GM18951 (cell line): Measurements from ENCODE around the gene TMEM212.
"Not testable (repeated sequence)": the region's sequence is repeated elsewhere in the genome, so short reads cannot be mapped to it uniquely, and the experiment has no call there.

Source experiments
- POLR2A ChIP-seq: IDR thresholded peaks from 4 replicates; pipeline ENCODE4 v1.6.1; 2011; ENCODE audit warnings: mild to moderate bottlenecking; ENCODE audit not compliant: insufficient read length, insufficient read depth; ENCODE audit errors: extremely low read depth
- in situ Hi-C: fragments of 300-500 bp; cut with MboI; formaldehyde crosslinking; loops from one replicate; pipeline ENCODE4 v1.12.0; 2022; ENCODE audit warnings: low sequenced_read_pairs, mixed read lengths, inconsistent platforms; ENCODE audit not compliant: unreplicated experiment

The TMEM212 gene

DNA sequence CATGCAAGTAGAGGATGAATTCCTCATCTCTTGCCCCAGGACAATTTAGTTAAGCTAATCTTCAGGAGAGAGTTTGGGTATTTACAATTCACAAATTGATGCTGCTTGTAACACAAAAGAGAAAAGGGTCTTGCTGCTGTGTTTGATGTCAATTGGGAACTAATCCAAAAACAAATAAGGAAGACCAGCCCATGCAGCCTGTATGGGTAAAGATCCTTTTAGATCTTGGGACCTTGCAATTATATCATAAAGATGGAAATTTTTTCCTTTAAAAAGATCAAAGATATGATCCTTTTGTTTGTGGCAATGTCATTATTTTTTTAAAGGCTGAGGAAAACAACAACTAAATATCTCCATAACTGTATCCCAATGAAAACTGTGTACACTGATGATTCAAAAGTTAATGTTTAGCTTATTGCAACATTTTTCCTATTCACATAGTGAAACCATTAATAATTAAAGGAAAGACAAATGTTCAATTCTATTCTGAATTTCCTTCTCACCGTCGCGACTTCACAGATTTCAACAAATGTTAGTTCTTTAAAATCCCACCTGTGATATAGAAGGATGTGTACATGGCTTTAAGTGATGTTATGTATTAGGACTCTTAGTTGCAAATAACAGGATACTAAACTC, 40.2 kb downstream of the TMEM212 start:
- in situ Hi-C loops: no loop called here
- no peak for TF ChIP-seq POLR2A

DNA sequence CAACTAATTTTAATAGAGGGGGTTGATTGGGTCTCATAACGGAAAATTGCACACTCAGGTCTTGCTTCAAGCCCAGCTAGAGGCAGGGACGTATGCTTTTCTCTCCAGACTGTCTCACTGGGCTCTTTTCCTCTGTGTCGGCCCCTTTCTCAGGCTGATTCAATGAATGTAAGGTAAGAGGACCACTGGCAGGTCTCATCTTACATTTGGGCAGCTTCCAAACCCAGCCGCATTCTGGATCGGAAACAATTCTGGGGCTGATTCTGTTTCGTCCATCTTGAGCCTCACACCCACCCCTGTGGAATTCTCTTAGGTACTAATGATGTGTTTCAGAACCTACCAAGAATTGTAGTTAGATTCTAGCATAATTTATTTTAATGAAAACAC, 40.7 kb downstream of the TMEM212 start:
- in situ Hi-C loops: no loop called here
- TF ChIP-seq POLR2A: no peak

DNA sequence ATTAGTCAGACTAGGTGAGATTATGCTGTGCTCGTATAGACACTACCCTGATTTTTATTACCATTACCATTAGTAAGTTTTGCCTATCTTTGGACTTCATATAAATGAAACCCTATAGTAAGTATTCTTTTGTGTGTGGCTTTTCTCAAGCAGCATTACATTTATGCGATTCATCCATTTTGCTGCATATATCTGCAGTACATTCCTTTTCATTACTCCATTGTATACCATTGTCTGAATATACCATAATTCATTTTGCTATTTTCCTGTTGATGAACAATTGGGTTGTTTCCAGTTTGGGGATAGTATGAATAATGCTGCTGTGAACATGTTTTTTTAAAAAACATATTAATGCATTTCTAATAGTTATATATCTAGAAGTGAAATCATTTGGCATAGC, 45.3 kb downstream of the TMEM212 start:
- in situ Hi-C loops: no loop called here
- TF ChIP-seq POLR2A: no peak

DNA sequence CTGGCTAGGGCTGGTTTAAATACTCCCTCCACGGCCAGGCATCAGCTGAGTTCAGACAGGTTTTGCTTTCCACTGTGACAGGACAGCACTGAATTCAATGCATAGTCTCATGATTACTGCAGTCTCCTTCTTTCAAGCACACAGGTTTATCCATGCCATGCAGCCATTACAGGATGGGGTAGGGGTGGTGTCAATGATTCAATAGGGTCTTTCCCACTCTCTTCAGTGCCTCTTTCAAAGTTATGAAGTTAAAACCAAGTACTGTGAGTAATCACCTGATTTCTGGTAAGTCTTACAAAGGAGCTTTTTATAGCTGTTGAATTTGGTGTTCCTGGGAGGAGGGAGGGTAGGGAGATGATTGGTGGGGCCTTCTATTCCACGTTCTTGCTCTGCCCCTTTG, 47.2 kb downstream of the TMEM212 start:
- no peak for TF ChIP-seq POLR2A
- in situ Hi-C loops: no loop called here

DNA sequence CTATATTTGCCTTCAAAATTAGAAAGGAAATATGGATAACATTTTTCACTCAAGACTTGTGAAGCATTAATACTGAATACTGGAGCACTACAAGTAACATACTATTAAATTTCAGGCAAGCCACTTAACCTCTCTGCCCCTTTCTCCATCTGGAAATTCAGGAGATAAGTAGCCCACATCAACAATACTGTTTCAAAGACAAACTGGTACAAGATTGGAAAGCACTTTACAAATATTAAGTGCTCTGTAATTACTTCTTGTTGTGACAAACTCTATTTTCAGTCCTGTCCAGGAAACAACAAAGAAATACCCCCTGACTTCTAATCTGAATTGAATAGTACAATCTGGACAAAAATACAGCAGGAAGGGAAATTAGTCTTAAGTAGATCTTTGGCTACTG, 49.3 kb downstream of the TMEM212 start:
- in situ Hi-C loops: no loop called here
- TF ChIP-seq POLR2A: no peak

DNA sequence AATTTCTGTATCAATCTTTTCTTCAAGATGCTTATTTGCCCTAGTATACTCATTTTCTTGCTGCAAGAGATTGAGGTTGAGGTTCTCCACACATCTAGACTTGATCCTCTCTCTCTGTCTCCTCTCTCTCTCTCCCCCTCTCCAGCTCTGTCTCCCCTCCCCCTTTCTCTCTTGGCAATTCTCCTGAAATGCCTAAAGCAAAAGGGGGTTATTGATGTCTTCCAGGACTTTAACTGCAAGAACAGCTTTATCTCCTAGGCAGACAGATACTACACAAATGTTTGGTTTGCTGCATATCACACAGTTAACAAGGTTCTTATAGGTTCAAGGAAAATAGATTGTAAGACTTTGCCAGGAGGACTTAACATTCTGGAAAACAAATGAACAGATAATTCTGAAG, 52.1 kb downstream of the TMEM212 start:
- in situ Hi-C loops: no loop called here
- TF ChIP-seq POLR2A: no peak

DNA sequence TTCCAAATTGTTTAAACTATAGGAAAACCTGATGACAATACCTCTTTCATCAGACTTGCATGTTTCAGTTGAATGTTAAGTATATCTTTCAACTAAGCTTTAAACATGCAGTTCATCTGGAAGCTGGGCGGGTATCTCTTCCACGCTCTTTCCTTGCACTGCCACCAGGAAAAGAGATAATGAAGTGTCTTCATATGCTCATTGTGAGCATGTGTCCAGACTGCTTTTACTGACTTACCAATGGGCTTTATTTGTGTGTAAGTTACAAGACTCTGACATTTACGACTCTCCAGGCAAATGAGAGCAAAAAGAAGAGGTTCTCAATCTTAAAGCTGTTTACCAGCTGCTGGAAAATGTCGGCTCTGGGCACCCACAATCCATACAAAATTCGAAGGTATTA, 52.8 kb downstream of the TMEM212 start:
- in situ Hi-C loops: no loop called here
- no peak for TF ChIP-seq POLR2A

DNA sequence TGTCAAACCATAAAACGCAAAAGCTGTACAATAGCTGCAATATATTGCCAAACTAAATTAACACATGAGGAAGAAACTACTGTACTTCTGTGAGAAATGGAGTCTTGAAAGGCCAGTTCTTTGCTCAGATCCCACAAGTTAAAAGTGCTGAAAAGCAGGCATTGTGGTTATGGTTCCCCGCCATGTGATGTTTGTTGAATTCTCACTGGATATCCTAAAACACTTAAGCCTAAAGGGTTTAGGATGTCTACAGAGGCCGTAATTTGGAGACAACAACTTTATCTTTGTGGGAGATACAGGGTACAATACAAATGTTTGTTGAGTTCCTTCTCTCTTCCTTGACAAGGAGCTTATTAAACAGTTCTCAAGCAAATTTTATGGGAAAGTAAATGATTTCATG, 53.2 kb downstream of the TMEM212 start:
- TF ChIP-seq POLR2A: no peak
- in situ Hi-C loops: no loop called here

DNA sequence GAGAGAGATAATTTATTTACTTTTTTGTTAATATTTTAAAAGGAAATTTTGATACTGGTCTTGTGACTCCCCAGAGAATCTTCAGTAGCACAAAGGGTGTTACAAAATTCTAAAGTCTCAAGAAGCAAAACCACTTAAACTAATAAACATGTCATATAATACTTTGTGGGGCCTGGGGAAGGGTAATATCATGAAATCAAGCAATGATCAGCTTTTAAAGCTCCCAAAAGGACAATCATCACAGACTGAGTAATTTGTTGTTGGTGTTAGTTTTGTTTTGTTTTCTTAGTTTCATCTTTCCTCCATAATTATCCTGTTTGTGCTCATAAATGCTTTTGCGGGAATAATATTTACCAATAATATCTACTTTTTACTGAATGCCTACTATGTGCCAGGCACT, 55.0 kb downstream of the TMEM212 start:
- in situ Hi-C loops: no loop called here
- TF ChIP-seq POLR2A: no peak

DNA sequence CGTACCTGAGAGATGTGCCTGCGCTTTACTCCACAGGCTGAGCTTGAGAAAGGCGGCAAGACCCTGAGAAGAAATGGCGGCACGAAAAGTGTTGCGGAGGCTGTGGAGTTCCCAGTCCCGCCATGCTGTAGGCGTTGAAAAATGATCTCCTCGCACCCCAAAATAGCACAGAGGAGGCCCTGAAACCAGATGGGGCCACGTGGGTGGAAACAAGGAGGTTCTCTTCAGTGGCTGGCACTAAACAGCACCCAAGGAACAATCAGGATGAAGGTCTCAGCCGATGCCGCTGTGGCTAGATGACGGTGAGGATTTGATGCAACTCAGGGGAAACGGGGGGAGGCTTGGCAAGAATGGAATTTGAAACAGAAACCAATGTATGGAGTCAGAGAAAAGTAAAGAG, 57.3 kb downstream of the TMEM212 start:
- no peak for TF ChIP-seq POLR2A
- in situ Hi-C loops: no loop called here

DNA sequence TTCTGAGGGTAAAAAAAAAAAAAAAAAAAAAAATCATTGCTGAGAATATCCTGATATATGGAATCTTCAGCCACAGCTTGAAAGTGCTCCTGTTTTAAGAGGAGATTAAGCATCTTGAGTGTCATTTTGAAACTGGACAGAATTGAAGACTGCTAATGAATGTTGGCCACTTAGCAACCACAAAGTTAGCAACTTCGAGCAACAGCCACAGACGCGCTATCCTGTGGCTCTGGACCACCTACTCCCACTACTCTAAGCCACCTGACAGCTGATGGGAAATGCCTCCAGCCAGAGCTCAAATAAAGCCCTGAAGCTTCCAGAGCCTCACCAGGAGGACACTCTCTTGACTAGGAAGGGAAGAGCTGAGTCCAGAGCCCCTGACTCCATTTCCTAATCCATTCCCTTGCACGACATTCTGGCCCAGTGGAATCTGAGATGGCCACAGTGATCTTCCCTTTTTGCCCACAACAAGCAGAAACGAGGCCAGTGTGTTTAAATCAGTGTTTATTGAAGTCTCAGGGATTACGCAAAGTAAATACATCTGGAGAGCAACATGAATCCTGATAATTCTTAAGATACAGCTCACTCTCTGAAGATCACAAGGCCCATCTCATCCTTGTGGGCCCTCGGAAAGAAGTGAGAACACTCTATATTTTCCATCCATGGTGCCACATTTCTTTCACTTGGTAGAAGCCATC, 58.6 kb downstream of the TMEM212 start:
- in situ Hi-C loops: no loop called here
- no peak for TF ChIP-seq POLR2A

DNA sequence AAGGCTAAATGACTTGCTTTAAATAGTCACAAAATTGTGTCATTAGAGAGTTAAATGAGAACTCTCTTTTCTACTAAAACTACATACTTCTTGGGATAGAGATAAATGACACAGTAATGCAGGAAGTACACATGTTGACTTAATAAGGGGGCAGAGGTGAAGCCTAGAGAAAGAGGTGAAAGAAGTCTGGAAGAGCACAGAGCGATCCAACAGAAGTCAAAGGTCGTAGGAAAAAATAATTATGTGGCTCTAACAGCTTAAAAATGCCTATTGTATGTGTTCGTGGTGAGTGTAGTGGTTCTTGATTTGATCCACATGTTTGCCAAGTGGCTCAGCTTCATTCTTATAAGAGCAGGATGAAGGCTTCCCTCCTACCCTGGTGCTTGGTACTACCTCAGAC, 61.7 kb downstream of the TMEM212 start:
- in situ Hi-C loops: no loop called here
- TF ChIP-seq POLR2A: no peak

DNA sequence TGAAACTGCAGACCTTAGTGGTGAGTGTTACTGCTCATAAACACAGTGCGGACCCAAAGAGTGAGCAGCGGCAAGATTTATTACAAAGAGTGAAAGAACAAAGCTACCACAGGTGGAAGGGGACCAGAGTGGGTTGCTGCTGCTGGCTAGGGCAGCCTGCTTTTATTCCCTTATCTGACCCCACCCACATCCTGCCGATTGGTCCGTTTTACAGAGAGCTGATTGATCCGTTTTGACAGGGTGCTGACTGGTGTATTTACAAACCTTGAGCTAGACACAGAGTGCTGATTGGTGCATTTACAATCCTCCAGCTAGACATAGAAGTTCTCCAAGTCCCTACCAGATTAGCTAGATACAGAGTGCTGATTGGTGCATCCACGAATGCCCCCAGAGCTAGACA, 63.4 kb downstream of the TMEM212 start:
- in situ Hi-C loops: not testable (repeated sequence)

DNA sequence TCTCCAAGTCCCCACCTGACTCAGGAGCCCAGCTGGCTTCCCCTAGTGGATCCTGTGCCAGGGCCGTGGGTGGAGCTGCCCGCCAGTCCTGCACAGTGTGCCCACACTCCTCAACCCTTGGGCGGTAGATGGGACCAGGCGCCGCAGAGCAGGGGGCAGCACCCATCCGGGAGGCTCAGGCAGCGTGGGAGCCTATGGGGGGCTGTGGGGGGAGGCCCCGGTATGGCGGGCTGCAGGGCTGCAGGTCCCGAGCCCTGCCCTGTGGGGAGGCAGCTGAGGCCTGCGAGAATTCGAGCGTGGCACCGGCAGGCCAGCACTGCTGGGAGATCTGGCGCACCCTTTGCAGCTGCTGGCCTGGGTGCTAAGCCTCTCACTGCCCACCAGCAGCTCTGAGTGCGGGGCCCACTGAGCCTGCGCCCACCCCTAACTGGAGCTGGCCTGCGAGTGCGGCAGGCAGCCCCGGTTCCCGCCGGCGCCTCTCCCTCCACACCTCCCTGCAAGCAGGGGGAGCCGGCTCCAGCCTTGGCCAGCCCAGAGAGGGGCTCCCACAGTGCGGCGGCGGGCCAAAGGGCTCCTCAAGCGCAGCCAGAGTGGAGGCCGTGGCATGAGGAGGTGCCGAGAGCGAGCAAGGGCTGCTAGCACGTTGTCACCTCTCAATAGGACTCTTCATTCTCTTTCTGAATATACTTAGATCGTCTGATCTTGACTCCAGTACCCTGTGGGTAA, 64.0 kb downstream of the TMEM212 start:
- no peak for TF ChIP-seq POLR2A
- in situ Hi-C loops: no loop called here

DNA sequence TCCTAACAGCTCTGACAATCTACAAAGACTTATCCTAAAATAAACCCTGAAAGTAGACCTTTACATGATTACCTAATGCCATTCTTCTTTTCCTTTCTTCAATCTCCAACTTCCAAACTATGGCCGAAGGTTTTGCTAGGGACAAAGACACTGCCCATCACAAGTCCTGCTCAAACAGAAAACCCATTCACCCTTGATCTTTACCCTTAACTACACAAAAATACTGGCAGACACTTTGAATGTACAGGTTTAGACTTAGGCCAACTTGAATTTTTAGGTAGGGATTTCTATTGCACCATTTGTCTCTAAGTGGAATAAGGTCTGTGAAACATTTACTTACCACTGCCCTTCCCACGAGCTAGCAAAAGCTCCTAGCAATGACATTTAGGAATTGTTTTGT, 64.6 kb downstream of the TMEM212 start:
- in situ Hi-C loops: no loop called here
- no peak for TF ChIP-seq POLR2A

DNA sequence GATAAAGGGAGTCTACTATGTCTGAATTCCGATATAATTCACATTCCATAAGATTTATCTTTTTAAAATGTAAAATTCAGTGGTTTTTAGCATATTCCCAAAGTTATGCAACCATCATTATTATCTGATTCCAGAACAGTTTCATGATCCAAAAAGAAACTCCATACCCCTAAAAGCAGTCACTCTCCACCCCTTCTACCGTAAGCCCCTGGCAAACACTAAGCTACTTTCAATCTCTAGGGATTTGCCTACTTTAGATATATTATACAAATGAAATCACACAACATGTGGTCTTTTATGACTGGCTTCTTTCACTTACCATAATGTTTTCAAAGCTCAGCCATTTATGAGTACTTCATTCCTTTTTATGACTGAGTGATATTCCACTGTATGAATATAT, 65.6 kb downstream of the TMEM212 start:
- no peak for TF ChIP-seq POLR2A
- in situ Hi-C loops: no loop called here
